Lower leg skin (tissue), 4 donors: ENCODE data around the gene CD2AP. TPM values are rescaled to one million over a fixed set of nuclear protein-coding genes. Genes with fewer than 3 reads are reported as not detected.
A peak's percentile ranks its signal among the peaks of the same experiment; 100 is the strongest.

ENCODE experiments used
- DNase-seq, 2 donors: peaks; one replicate each; pipeline ENCODE4 v3.0.0-alpha.2; 2019; ENCODE audit warnings: low spot score in 2 of 2
- H3K4me3 ChIP-seq: fragments of 200-600 bp; sonication (generic); 2 replicates; pipeline ENCODE4 v1.5.1; 2017; ENCODE audit warnings: mild to moderate bottlenecking, low read depth; ENCODE audit not compliant: poor library complexity, severe bottlenecking
- POLR2A ChIP-seq, 2 donors: fragments of 450-650 bp; IDR thresholded peaks; one replicate each; pipeline ENCODE4 v1.6.1; 2016 to 2017; ENCODE audit warnings: antibody characterized with exemption in 2 of 2, mild to moderate bottlenecking in 1 of 2, moderate library complexity in 1 of 2
- WGBS, 2 donors: methylation state at CpG; one replicate each; pipeline ENCODE4 v1.1.5; 2018; 5-methylcytosine and 5-hydroxymethylcytosine counted together
- intact Hi-C: fragments of 100-400 bp; cut with DNase I; formaldehyde crosslinking; loops from one replicate; pipeline ENCODE4 v1.15.0; 2023; ENCODE audit warnings: low total_unique reads
- total RNA-seq, 4 donors: library from RNA; depleted of rRNA; stranded (reverse); fragments of >200 nt; gene quantifications; one replicate each; pipeline ENCODE4 v1.1.0, GENCODE V29; 2016
- TF ChIP-seq, protein P1 (sequence below), 3 donors: fragments of 450-650 bp; IDR thresholded peaks; one replicate each; pipeline ENCODE4 v1.5.1; 2016; ENCODE audit warnings: antibody characterized with exemption in 3 of 3, mild to moderate bottlenecking in 3 of 3, moderate library complexity in 2 of 3

Gene CD2AP
- total RNA-seq, 4 donors from 2014 or later, result 24.0 to 30.2 (median 26.4) TPM

- no peak for DNase-seq
- no peak overlapping the region for H3K4me3 ChIP-seq
- TF ChIP-seq POLR2A (IDR thresholded peaks at IDR 0.05), result no peak
- TF ChIP-seq, protein P1, sequence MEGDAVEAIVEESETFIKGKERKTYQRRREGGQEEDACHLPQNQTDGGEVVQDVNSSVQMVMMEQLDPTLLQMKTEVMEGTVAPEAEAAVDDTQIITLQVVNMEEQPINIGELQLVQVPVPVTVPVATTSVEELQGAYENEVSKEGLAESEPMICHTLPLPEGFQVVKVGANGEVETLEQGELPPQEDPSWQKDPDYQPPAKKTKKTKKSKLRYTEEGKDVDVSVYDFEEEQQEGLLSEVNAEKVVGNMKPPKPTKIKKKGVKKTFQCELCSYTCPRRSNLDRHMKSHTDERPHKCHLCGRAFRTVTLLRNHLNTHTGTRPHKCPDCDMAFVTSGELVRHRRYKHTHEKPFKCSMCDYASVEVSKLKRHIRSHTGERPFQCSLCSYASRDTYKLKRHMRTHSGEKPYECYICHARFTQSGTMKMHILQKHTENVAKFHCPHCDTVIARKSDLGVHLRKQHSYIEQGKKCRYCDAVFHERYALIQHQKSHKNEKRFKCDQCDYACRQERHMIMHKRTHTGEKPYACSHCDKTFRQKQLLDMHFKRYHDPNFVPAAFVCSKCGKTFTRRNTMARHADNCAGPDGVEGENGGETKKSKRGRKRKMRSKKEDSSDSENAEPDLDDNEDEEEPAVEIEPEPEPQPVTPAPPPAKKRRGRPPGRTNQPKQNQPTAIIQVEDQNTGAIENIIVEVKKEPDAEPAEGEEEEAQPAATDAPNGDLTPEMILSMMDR (IDR thresholded peaks at IDR 0.05), result no peak
- intact Hi-C loops, result no loop called here
Measured at GRCh38 chr6:47587493-47587892, 109.9 kb downstream of the CD2AP start.

- intact Hi-C loops, result no loop called here
Measured at GRCh38 chr6:47592131-47592840, 114.7 kb downstream of the CD2AP start.

DNA sequence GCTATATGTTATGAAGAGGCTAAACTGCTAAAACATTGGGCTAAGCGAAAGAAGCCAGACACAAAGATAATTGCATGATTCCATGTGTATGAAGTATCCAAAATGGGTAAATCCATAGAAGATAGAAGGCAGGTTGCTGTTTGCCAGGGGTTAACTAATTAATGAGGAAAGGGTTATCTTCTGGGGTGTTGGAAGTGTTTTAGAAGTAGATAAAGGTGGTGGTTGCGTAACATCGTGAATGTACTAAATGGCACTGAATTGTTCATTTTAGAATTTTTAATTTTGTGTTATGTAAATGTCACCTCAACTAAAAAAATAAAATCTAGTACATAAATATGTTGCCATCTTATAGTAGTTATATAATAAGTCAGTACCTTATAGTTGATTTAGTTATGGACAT lies 116.4 kb downstream of the CD2AP start:
- TF ChIP-seq, protein P1 (IDR thresholded peaks at IDR 0.05), result no peak
- no peak for TF ChIP-seq POLR2A (IDR thresholded peaks at IDR 0.05)
- no peak overlapping the region for H3K4me3 ChIP-seq
- intact Hi-C loops, result no loop called here
- WGBS, 2 donors, result 95 to 97% methylated on average over 3 of the region's 3 CpGs
- DNase-seq, result no peak

More at GRCh38 chr6:47592131-47592840, 114.7 kb downstream of the CD2AP start:
- H3K4me3 ChIP-seq, result no peak overlapping the region
- 65 to 67% methylated on average over 3 of the region's 3 CpGs for WGBS, 2 donors
- DNase-seq, result no peak
- TF ChIP-seq, protein P1 (IDR thresholded peaks at IDR 0.05), result no peak
- no peak for TF ChIP-seq POLR2A (IDR thresholded peaks at IDR 0.05)

- WGBS, 2 donors, result 52 to 63% methylated on average over 1 of the region's 1 CpG
- DNase-seq, result peak in 1 of 2 donors; percentile 17
- no peak overlapping the region for H3K4me3 ChIP-seq
- TF ChIP-seq POLR2A (IDR thresholded peaks at IDR 0.05), result no peak
- TF ChIP-seq, protein P1 (IDR thresholded peaks at IDR 0.05), result no peak
- intact Hi-C loops, result no loop called here
Measured at GRCh38 chr6:47595785-47596184, 118.2 kb downstream of the CD2AP start.

GRCh38 chr6:47598367-47598766 lies 120.8 kb downstream of the CD2AP start:
- TF ChIP-seq, protein P1 (IDR thresholded peaks at IDR 0.05), result no peak
- TF ChIP-seq POLR2A (IDR thresholded peaks at IDR 0.05), result no peak
- intact Hi-C loops, result no loop called here

DNA sequence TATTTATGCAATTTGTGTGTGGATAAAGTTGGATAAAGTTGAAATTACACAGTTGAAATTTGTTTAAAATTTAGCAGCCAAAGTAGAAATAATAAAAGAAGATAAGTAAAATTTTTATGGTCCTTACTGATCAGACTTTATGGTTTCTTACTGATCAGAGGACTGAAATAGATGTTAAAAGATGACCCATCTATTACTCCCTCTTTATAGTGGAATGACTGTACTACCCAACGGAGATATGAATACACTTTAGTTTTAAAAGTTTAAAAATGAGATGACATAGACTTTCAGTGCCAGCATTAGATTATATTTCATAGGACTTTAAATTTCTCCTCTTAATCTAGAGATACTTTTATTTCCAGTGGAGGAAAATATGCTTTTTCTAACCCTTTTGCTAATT lies 121.9 kb downstream of the CD2AP start:
- H3K4me3 ChIP-seq, result no peak overlapping the region
- TF ChIP-seq, protein P1 (IDR thresholded peaks at IDR 0.05), result no peak
- TF ChIP-seq POLR2A (IDR thresholded peaks at IDR 0.05), result no peak
- 86 to 93% methylated on average over 1 of the region's 1 CpG for WGBS, 2 donors
- DNase-seq, result no peak
- intact Hi-C loops, result no loop called here

More at GRCh38 chr6:47598367-47598766, 120.8 kb downstream of the CD2AP start:
- H3K4me3 ChIP-seq, result no peak overlapping the region
- 75 to 78% methylated on average over 4 of the region's 4 CpGs for WGBS, 2 donors
- DNase-seq, result no peak
